K562 (cell line): ENCODE results near the gene LRRIQ1. TPM values are rescaled to one million over a fixed set of nuclear protein-coding genes. Genes with fewer than 3 reads are reported as not detected.

ENCODE experiments used
- ATAC-seq: fragments of 200-7000 bp; cut with Tn5 transposase; 3 replicates; pipeline ENCODE4 v1.9.1; 2020; ENCODE audit warnings: moderate library complexity
- BruUV-seq: library from RNA; stranded (reverse); fragments of 400-500 nt; replicated peaks from 2 replicates; lab custom pipeline; 2021; lab: Mats Ljungman, UMichigan
- CTCF ChIA-PET: fragments of 300-600 bp; formaldehyde crosslinking; extraction: SDS; loops from one replicate; lab custom pipeline; 2021; ENCODE audit warnings: low intra/inter-chr PET ratio; lab: Yijun Ruan, JAX
- POLR2A ChIA-PET: fragments of 300-600, 350-650 bp; sonication (Branson Sonifier 250); formaldehyde crosslinking; extraction: SDS; loops from one replicate; lab custom pipeline; 2021; ENCODE audit warnings: antibody characterized with exemption, inconsistent platforms; lab: Yijun Ruan, JAX
- DNase-seq, 4 experiments: peaks; one replicate each; pipeline versions ENCODE4 v3.0.0 to v3.0.0-alpha.2; 2011 to 2018; ENCODE audit warnings: low spot score in 3 of 4, mixed read lengths in 3 of 4; ENCODE audit errors: extremely low read depth in 1 of 4
- FAIRE-seq: peaks from 2 replicates; lab custom pipeline; 2011; peaks lifted over from hg19 to GRCh38; lab: Jason Lieb, UNC
- H2AFZ ChIP-seq: 2 replicates; pipeline ENCODE4 v1.6.0; 2011; ENCODE audit warnings: low read depth, low read length, control low read depth, inconsistent platforms
- H3K27ac ChIP-seq: fragments of 200-600 bp; 3 replicates; pipeline ENCODE4 v1.8.0; 2011; ENCODE audit warnings: low read depth, mild to moderate bottlenecking, control low read depth, inconsistent platforms, low read length, moderate library complexity, mixed read lengths; ENCODE audit errors: extremely low read depth
- H3K27me3 ChIP-seq, 2 experiments: fragments of 300-600 bp in 1 of 2; 2 replicates in 1 of 2; 3 replicates in 1 of 2; pipeline versions ENCODE4 v1.6.0 to v1.8.0; 2011; ENCODE audit warnings: inconsistent platforms in 2 of 2, low read length in 2 of 2, mild to moderate bottlenecking in 1 of 2, mixed read lengths in 1 of 2, moderate library complexity in 1 of 2; ENCODE audit not compliant: control insufficient read depth in 2 of 2, insufficient read depth in 2 of 2
- H3K36me3 ChIP-seq: fragments of 300-600 bp; 3 replicates; pipeline ENCODE4 v1.8.0; 2011; ENCODE audit warnings: mild to moderate bottlenecking, low read length, inconsistent platforms; ENCODE audit not compliant: control insufficient read depth, insufficient read depth
- H3K4me1 ChIP-seq, 2 experiments: fragments of 200-600 bp in 1 of 2; replicated peaks in 1 of 2; 2 replicates in 1 of 2; 3 replicates in 1 of 2; pipeline versions ENCODE4 v1.5.1 to v1.8.0; 2011; ENCODE audit warnings: inconsistent platforms in 2 of 2, low read length in 2 of 2, mild to moderate bottlenecking in 1 of 2, mixed read lengths in 1 of 2, moderate library complexity in 1 of 2; ENCODE audit not compliant: control insufficient read depth in 2 of 2, insufficient read depth in 2 of 2
- H3K4me2 ChIP-seq: 2 replicates; pipeline ENCODE4 v1.6.1; 2011; ENCODE audit warnings: low read length, control low read depth, inconsistent platforms, mixed read lengths; ENCODE audit not compliant: insufficient read depth
- H3K4me3 ChIP-seq: fragments of 200-600 bp; sonication (generic), shearing (Covaris generic); 2 replicates; pipeline ENCODE4 v1.5.1; 2016; ENCODE audit warnings: control low read depth, inconsistent platforms
- H3K79me2 ChIP-seq: fragments of 200-600 bp; 3 replicates; pipeline ENCODE4 v1.8.0; 2011; ENCODE audit warnings: low read length, inconsistent platforms; ENCODE audit not compliant: control insufficient read depth, insufficient read depth
- H3K9ac ChIP-seq, 2 experiments: 2 replicates each; pipeline versions ENCODE4 v1.6.0 to v1.6.1; 2011; ENCODE audit warnings: low read depth in 2 of 2, low read length in 2 of 2, control low read depth in 1 of 2, inconsistent platforms in 1 of 2, mild to moderate bottlenecking in 1 of 2, mixed read lengths in 1 of 2; ENCODE audit not compliant: insufficient read depth in 1 of 2
- H3K9me1 ChIP-seq: one replicate; pipeline ENCODE4 v1.6.0; 2011; ENCODE audit warnings: inconsistent platforms, mild to moderate bottlenecking, low read length, moderate library complexity; ENCODE audit not compliant: control insufficient read depth, insufficient read depth
- H3K9me3 ChIP-seq: replicated peaks from 2 replicates; pipeline ENCODE4 v1.5.1; 2011; ENCODE audit warnings: low read depth, low read length, inconsistent platforms; ENCODE audit not compliant: control insufficient read depth, insufficient read depth
- H4K20me1 ChIP-seq: replicated peaks from 2 replicates; pipeline ENCODE4 v1.6.1; 2011; ENCODE audit warnings: low read length, inconsistent platforms, mixed read lengths; ENCODE audit not compliant: control insufficient read depth, insufficient read depth
- CBX3 ChIP-seq, 2 experiments: IDR thresholded peaks; 1 replicate in 1 of 2; 2 replicates in 1 of 2; pipeline ENCODE4 v1.6.1; 2012; ENCODE audit warnings: inconsistent platforms in 2 of 2, low read length in 2 of 2, borderline replicate concordance in 1 of 2, control low read depth in 1 of 2
- DACH1 ChIP-seq: fragments of 450-650 bp; IDR thresholded peaks from 2 replicates; pipeline ENCODE4 v1.6.1; 2018; ENCODE audit not compliant: partially characterized antibody
- EGR1 ChIP-seq: fragments of 450-650 bp; conservative IDR thresholded peaks from 2 replicates; pipeline ENCODE4 v1.6.1; 2017; ENCODE audit warnings: mild to moderate bottlenecking
- EZH2 ChIP-seq: IDR thresholded peaks from 2 replicates; pipeline ENCODE4 v1.6.1; 2012; ENCODE audit warnings: low read depth, mild to moderate bottlenecking, inconsistent platforms, low read length, borderline replicate concordance
- HDAC6 ChIP-seq: IDR thresholded peaks from 2 replicates; pipeline ENCODE4 v1.6.1; 2012; ENCODE audit warnings: low read depth, mild to moderate bottlenecking, control low read depth, inconsistent platforms, low read length, moderate library complexity
- HIVEP1 ChIP-seq: fragments of 250-450 bp; sonication (Bioruptor Pico); IDR thresholded peaks from 2 replicates; pipeline ENCODE4 v1.4.0; 2020; ENCODE audit warnings: mild to moderate bottlenecking
- PCBP1 ChIP-seq: fragments of 200-400 bp; formaldehyde crosslinking; IDR thresholded peaks from 2 replicates; pipeline ENCODE4 v1.6.1; 2018; ENCODE audit warnings: mild to moderate bottlenecking, low read depth, low read length; ENCODE audit not compliant: poor library complexity, severe bottlenecking
- PCBP2 ChIP-seq: fragments of 200-400 bp; formaldehyde crosslinking; IDR thresholded peaks from 2 replicates; pipeline ENCODE4 v1.6.1; 2018; ENCODE audit warnings: low read length, low read depth, mild to moderate bottlenecking, moderate library complexity; ENCODE audit not compliant: poor library complexity, severe bottlenecking
- POLR2AphosphoS2 ChIP-seq: IDR thresholded peaks from 2 replicates; pipeline ENCODE4 v1.6.1; 2012; ENCODE audit warnings: low read length, improper control_type of control experiment
- ZNF431 ChIP-seq: sonication (generic); formaldehyde crosslinking; IDR thresholded peaks from 2 replicates; pipeline ENCODE4 v1.8.0; 2022; ENCODE audit warnings: mild to moderate bottlenecking, missing genetic modification reagents
- WGBS: fragments of 100-300 bp; shearing (Covaris generic); methylation state at CpG from one replicate; pipeline ENCODE4 v1.1.6; 2016; ENCODE audit warnings: low coverage, mixed read lengths; ENCODE audit not compliant: insufficient coverage; ENCODE audit errors: missing lambda C conversion rate; 5-methylcytosine and 5-hydroxymethylcytosine counted together
- in situ Hi-C: fragments of 300-500 bp; cut with MboI; formaldehyde crosslinking; loops from 4 replicates; pipeline ENCODE4 v1.15.0; 2018; ENCODE audit warnings: inconsistent platforms, mixed read lengths
- intact Hi-C: fragments of 100-400 bp; cut with micrococcal nuclease; formaldehyde crosslinking; loops from 2 replicates; pipeline ENCODE4 v1.14.2; 2022
- polyA plus RNA-seq, 8 experiments: library from polyadenylated mRNA; depleted of rRNA in 4 of 8; stranded (reverse) in 5 of 8; unstranded in 3 of 8; fragments of >200 nt; fragmentation: Nextera tagmentation in 2 of 8; fragmentation: Illumina TruSeq in 1 of 8; extraction: Ambion mirVana in 2 of 8; extraction: Trizol in 1 of 8; gene quantifications; 2 replicates each; pipeline versions ENCODE4 v1.2.1 to v1.2.3, GENCODE V29; 2011 to 2014; ENCODE audit warnings: inconsistent platforms in 1 of 8, missing spikeins in 1 of 8
- total RNA-seq, 7 experiments: library from RNA; depleted of rRNA in 6 of 7; stranded (reverse); fragments of >200 nt in 6 of 7; fragmentation: Illumina TruSeq in 2 of 7; extraction: Trizol in 2 of 7; gene quantifications; 2 replicates each; pipeline versions ENCODE4 v1.2.1 to v1.2.3, GENCODE V29; 2011 to 2021; ENCODE audit warnings: low replicate concordance in 1 of 7
- TF ChIP-seq, protein P1 (sequence below): fragments of 450-650 bp; formaldehyde crosslinking; IDR thresholded peaks from 2 replicates; pipeline ENCODE4 v1.4.0; 2020; ENCODE audit warnings: mild to moderate bottlenecking, moderate library complexity
- TF ChIP-seq, protein P2 (sequence below): fragments of 150-350 bp; IDR thresholded peaks from 2 replicates; pipeline ENCODE4 v1.6.1; 2014; ENCODE audit warnings: low read depth, mild to moderate bottlenecking, low read length, borderline replicate concordance
- TF ChIP-seq, protein P3 (sequence below): sonication (generic); formaldehyde crosslinking; IDR thresholded peaks from 2 replicates; pipeline ENCODE4 v1.8.1; 2023; ENCODE audit warnings: mild to moderate bottlenecking, missing genetic modification reagents
- TF ChIP-seq, protein P4 (sequence below): sonication (generic); formaldehyde crosslinking; IDR thresholded peaks from 2 replicates; pipeline ENCODE4 v1.8.0; 2022; ENCODE audit warnings: mild to moderate bottlenecking, missing genetic modification reagents

LRRIQ1 gene
- total and polyA plus RNA-seq, 9 of the 15 experiments (the other 6 are each of a cell fraction or from before 2014, with no cell fraction given) = not detected

DNA sequence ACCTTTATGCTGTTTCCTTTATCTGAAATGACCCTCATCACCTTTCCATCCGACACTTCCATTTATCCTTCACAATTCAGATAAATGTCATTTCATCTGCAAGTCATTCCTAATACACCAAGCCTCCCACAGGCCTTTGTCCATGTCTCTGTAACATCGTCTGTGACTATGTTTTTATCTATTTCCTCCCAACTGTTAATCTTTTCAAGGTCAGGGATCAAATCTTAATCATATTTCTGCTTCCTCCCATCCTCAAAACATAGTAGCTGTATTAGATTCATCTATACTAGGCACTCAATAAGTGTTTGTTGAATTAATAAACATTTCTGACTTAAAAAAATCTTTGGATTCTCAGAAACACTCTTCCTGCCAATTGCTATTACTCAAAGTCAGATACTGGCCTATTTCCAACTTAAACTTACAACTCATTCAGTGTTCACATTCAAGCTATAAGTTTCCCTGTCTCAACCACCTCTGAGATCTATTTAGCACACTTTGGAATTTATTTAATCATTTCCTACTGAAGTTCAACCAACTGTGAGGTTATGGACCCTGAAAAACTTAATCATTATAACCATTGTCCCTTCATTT lies 143.6 kb downstream of the LRRIQ1 start:
- no peak for ATAC-seq
- no peak overlapping the region for H3K27ac ChIP-seq
- no peaks in the 10 kb centered on the region for H3K9me1 ChIP-seq
- no peak for FAIRE-seq
- H4K20me1 ChIP-seq = no peaks in the 10 kb centered on the region
- 0% methylated on average over 2 of the region's 2 CpGs for WGBS
- H3K79me2 ChIP-seq = no peaks in the 10 kb centered on the region
- no peak overlapping the region for H3K9ac ChIP-seq
- no peak overlapping the region for H3K4me3 ChIP-seq
- no peaks in the 10 kb centered on the region for H3K4me1 ChIP-seq
- H3K27me3 ChIP-seq = no peaks in the 10 kb centered on the region
- H2AFZ ChIP-seq = no peak overlapping the region
- no TSS peak for BruUV-seq
- ChIA-PET CTCF (no interaction called here), POLR2A (no interaction called here)
- in situ Hi-C loops = no loop called here
- no peaks in the 10 kb centered on the region for H3K36me3 ChIP-seq
- no peaks in the 10 kb centered on the region for H3K9me3 ChIP-seq
- TF ChIP-seq EZH2 (no peak), HDAC6 (no peak), POLR2AphosphoS2 (no peak), EGR1 (no peak), DACH1 (no peak), HIVEP1 (CRISPR knock-in tag) (no peak), ZNF431 (CRISPR knock-in tag) (no peak), PCBP1 (no peak), CBX3 (IDR thresholded peaks at IDR 0.05; ENCODE audit: borderline replicate concordance in 1 of 2, low read length in 2 of 2) (no peak), PCBP2 (no peak)
- TF ChIP-seq, protein P1, sequence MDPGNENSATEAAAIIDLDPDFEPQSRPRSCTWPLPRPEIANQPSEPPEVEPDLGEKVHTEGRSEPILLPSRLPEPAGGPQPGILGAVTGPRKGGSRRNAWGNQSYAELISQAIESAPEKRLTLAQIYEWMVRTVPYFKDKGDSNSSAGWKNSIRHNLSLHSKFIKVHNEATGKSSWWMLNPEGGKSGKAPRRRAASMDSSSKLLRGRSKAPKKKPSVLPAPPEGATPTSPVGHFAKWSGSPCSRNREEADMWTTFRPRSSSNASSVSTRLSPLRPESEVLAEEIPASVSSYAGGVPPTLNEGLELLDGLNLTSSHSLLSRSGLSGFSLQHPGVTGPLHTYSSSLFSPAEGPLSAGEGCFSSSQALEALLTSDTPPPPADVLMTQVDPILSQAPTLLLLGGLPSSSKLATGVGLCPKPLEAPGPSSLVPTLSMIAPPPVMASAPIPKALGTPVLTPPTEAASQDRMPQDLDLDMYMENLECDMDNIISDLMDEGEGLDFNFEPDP = no peak
- TF ChIP-seq, protein P2, sequence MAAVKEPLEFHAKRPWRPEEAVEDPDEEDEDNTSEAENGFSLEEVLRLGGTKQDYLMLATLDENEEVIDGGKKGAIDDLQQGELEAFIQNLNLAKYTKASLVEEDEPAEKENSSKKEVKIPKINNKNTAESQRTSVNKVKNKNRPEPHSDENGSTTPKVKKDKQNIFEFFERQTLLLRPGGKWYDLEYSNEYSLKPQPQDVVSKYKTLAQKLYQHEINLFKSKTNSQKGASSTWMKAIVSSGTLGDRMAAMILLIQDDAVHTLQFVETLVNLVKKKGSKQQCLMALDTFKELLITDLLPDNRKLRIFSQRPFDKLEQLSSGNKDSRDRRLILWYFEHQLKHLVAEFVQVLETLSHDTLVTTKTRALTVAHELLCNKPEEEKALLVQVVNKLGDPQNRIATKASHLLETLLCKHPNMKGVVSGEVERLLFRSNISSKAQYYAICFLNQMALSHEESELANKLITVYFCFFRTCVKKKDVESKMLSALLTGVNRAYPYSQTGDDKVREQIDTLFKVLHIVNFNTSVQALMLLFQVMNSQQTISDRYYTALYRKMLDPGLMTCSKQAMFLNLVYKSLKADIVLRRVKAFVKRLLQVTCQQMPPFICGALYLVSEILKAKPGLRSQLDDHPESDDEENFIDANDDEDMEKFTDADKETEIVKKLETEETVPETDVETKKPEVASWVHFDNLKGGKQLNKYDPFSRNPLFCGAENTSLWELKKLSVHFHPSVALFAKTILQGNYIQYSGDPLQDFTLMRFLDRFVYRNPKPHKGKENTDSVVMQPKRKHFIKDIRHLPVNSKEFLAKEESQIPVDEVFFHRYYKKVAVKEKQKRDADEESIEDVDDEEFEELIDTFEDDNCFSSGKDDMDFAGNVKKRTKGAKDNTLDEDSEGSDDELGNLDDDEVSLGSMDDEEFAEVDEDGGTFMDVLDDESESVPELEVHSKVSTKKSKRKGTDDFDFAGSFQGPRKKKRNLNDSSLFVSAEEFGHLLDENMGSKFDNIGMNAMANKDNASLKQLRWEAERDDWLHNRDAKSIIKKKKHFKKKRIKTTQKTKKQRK = no peak
- TF ChIP-seq, protein P3, sequence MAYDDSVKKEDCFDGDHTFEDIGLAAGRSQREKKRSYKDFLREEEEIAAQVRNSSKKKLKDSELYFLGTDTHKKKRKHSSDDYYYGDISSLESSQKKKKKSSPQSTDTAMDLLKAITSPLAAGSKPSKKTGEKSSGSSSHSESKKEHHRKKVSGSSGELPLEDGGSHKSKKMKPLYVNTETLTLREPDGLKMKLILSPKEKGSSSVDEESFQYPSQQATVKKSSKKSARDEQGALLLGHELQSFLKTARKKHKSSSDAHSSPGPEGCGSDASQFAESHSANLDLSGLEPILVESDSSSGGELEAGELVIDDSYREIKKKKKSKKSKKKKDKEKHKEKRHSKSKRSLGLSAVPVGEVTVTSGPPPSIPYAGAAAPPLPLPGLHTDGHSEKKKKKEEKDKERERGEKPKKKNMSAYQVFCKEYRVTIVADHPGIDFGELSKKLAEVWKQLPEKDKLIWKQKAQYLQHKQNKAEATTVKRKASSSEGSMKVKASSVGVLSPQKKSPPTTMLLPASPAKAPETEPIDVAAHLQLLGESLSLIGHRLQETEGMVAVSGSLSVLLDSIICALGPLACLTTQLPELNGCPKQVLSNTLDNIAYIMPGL (CRISPR knock-in tag) = no peak
- TF ChIP-seq, protein P4, sequence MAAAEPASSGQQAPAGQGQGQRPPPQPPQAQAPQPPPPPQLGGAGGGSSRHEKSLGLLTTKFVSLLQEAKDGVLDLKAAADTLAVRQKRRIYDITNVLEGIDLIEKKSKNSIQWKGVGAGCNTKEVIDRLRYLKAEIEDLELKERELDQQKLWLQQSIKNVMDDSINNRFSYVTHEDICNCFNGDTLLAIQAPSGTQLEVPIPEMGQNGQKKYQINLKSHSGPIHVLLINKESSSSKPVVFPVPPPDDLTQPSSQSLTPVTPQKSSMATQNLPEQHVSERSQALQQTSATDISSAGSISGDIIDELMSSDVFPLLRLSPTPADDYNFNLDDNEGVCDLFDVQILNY (CRISPR knock-in tag) = no peak
- intact Hi-C loops = no loop called here
- no peak for DNase-seq
- H3K4me2 ChIP-seq = no peak overlapping the region
